Panc1 (cell line): ENCODE measurements around the gene KCNB1. TPM values are rescaled to one million over a fixed set of nuclear protein-coding genes. Genes with fewer than 3 reads are reported as not detected.

ENCODE experiments used
- ATAC-seq: fragments of 200-7000 bp; cut with Tn5 transposase; 2 replicates; pipeline ENCODE4 v1.9.1; 2020; ENCODE audit warnings: mild to moderate bottlenecking, moderate library complexity
- BruUV-seq: library from RNA; stranded (reverse); fragments of 400-500 nt; replicated peaks from 2 replicates; lab custom pipeline; 2021; lab: Mats Ljungman, UMichigan
- CTCF ChIA-PET: fragments of 300-600 bp; sonication (Branson Sonifier 250); formaldehyde crosslinking; loops from one replicate; lab custom pipeline; 2022; ENCODE audit warnings: antibody characterized with exemption; lab: Charles Lee
- POLR2A ChIA-PET: fragments of 300-600 bp; sonication (Branson Sonifier 250); formaldehyde crosslinking; loops from one replicate; lab custom pipeline; 2022; ENCODE audit warnings: antibody characterized with exemption; lab: Charles Lee
- DNase-seq: peaks from one replicate; pipeline ENCODE4 v3.0.0-alpha.2; 2010; ENCODE audit warnings: low read depth, low spot score
- H3K27ac ChIP-seq: 2 replicates; pipeline ENCODE4 v1.5.1; 2011; ENCODE audit warnings: mild to moderate bottlenecking, low read length, inconsistent platforms
- H3K27me3 ChIP-seq: fragments of 200-500 bp; sonication (Bioruptor generic); 2 replicates; pipeline ENCODE4 v1.6.0; 2014; ENCODE audit warnings: low read length, inconsistent platforms; ENCODE audit not compliant: control insufficient read depth, insufficient read depth
- H3K36me3 ChIP-seq: fragments of 200-500 bp; sonication (Bioruptor generic); 2 replicates; pipeline ENCODE4 v1.5.1; 2014; ENCODE audit warnings: inconsistent platforms, mild to moderate bottlenecking, low read length, moderate library complexity; ENCODE audit not compliant: control insufficient read depth, insufficient read depth
- H3K4me1 ChIP-seq: 2 replicates; pipeline ENCODE4 v1.5.1; 2011; ENCODE audit warnings: inconsistent platforms, mild to moderate bottlenecking, low read length, moderate library complexity; ENCODE audit not compliant: control insufficient read depth, insufficient read depth
- H3K4me3 ChIP-seq, 2 experiments: 2 replicates each; pipeline ENCODE4 v1.5.1; 2011 to 2012; ENCODE audit warnings: low read depth in 2 of 2, low read length in 2 of 2, mild to moderate bottlenecking in 2 of 2, inconsistent platforms in 1 of 2, moderate library complexity in 1 of 2
- H3K9me3 ChIP-seq: fragments of 200-500 bp; sonication (Bioruptor generic); 2 replicates; pipeline ENCODE4 v1.5.1; 2014; ENCODE audit warnings: low read depth, mild to moderate bottlenecking, inconsistent platforms, low read length, moderate library complexity; ENCODE audit not compliant: control insufficient read depth, insufficient read depth
- POLR2AphosphoS5 ChIP-seq: IDR thresholded peaks from 2 replicates; pipeline ENCODE4 v1.6.1; 2012; ENCODE audit warnings: mild to moderate bottlenecking, low read depth, low read length, moderate library complexity
- SIN3A ChIP-seq: IDR thresholded peaks from 2 replicates; pipeline ENCODE4 v1.6.1; 2012; ENCODE audit warnings: low read depth, mild to moderate bottlenecking, low read length, moderate library complexity, borderline replicate concordance; ENCODE audit not compliant: insufficient read depth
- TCF7L2 ChIP-seq: IDR thresholded peaks from 2 replicates; pipeline ENCODE4 v1.6.1; 2011; ENCODE audit warnings: mild to moderate bottlenecking, low read depth, low read length, inconsistent platforms
- in situ Hi-C: cut with HindIII; loops from 2 replicates; pipeline ENCODE4 v1.10.0; 2016; ENCODE audit warnings: low sequenced_read_pairs, low pct_unique_long_range_greater_than_20kb
- intact Hi-C: fragments of 100-400 bp; cut with micrococcal nuclease; formaldehyde crosslinking; loops from one replicate; pipeline ENCODE4 v1.10.0; 2022; ENCODE audit not compliant: unreplicated experiment
- total RNA-seq: library from RNA; stranded (reverse); gene quantifications from one replicate; pipeline ENCODE4 v1.2.1, GENCODE V29; 2021; ENCODE audit not compliant: unreplicated experiment
- TF ChIP-seq, protein P1 (sequence below): fragments of 450-650 bp; IDR thresholded peaks from 2 replicates; pipeline ENCODE4 v1.5.1; 2017; ENCODE audit warnings: mild to moderate bottlenecking
- TF ChIP-seq, protein P2 (sequence below), 2 experiments: IDR thresholded peaks; 2 replicates each; pipeline ENCODE4 v1.6.1; 2011 to 2012; ENCODE audit warnings: low read depth in 2 of 2, control low read depth in 1 of 2, low read length in 1 of 2, mild to moderate bottlenecking in 1 of 2, moderate library complexity in 1 of 2; ENCODE audit not compliant: insufficient read depth in 1 of 2

The KCNB1 gene
- total RNA-seq, 1 experiment from 2014 or later = 11.1 TPM

DNA sequence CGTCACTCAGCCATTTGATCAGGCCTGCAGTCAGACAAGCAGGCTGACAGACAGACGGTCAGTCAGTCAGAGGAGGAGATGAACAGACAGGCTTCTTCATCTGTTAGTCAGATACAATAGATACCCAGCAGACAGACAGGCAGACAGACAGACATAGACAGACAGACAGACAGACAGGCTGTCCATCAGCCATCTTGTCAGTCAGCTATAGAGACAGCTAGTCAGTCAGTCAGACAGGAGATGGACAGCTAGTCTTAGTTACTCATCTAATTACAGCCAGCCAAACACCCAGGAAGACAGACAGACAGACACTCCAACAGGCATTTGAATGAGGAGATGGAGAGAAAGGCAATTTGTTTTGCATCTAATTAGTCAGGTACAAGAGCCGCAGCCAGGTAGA lies 36.4 kb downstream of the KCNB1 start:
- in situ Hi-C loops (no loop called here), intact Hi-C loops (no loop called here)
- DNase-seq = no peak
- Histone ChIP-seq H3K9me3 (no peaks in the 10 kb centered on the region), H3K27ac (no peak overlapping the region), H3K36me3 (no peaks in the 10 kb centered on the region), H3K27me3 (no peaks in the 10 kb centered on the region), H3K4me3 (no peak overlapping the region), H3K4me1 (peaks cover 1% of the 10 kb centered on the region; the same call in 1 of the 2 replicates)
- ChIA-PET CTCF (no interaction called here), POLR2A (no interaction called here)
- no peak for TF ChIP-seq SIN3A
- TF ChIP-seq, protein P1, sequence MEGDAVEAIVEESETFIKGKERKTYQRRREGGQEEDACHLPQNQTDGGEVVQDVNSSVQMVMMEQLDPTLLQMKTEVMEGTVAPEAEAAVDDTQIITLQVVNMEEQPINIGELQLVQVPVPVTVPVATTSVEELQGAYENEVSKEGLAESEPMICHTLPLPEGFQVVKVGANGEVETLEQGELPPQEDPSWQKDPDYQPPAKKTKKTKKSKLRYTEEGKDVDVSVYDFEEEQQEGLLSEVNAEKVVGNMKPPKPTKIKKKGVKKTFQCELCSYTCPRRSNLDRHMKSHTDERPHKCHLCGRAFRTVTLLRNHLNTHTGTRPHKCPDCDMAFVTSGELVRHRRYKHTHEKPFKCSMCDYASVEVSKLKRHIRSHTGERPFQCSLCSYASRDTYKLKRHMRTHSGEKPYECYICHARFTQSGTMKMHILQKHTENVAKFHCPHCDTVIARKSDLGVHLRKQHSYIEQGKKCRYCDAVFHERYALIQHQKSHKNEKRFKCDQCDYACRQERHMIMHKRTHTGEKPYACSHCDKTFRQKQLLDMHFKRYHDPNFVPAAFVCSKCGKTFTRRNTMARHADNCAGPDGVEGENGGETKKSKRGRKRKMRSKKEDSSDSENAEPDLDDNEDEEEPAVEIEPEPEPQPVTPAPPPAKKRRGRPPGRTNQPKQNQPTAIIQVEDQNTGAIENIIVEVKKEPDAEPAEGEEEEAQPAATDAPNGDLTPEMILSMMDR = no peak
- no peak for TF ChIP-seq POLR2AphosphoS5
- TF ChIP-seq, protein P2, sequence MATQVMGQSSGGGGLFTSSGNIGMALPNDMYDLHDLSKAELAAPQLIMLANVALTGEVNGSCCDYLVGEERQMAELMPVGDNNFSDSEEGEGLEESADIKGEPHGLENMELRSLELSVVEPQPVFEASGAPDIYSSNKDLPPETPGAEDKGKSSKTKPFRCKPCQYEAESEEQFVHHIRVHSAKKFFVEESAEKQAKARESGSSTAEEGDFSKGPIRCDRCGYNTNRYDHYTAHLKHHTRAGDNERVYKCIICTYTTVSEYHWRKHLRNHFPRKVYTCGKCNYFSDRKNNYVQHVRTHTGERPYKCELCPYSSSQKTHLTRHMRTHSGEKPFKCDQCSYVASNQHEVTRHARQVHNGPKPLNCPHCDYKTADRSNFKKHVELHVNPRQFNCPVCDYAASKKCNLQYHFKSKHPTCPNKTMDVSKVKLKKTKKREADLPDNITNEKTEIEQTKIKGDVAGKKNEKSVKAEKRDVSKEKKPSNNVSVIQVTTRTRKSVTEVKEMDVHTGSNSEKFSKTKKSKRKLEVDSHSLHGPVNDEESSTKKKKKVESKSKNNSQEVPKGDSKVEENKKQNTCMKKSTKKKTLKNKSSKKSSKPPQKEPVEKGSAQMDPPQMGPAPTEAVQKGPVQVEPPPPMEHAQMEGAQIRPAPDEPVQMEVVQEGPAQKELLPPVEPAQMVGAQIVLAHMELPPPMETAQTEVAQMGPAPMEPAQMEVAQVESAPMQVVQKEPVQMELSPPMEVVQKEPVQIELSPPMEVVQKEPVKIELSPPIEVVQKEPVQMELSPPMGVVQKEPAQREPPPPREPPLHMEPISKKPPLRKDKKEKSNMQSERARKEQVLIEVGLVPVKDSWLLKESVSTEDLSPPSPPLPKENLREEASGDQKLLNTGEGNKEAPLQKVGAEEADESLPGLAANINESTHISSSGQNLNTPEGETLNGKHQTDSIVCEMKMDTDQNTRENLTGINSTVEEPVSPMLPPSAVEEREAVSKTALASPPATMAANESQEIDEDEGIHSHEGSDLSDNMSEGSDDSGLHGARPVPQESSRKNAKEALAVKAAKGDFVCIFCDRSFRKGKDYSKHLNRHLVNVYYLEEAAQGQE (IDR thresholded peaks at IDR 0.05; ENCODE audit: insufficient read depth in 1 of 2, low read depth in 2 of 2, low read length in 1 of 2) = no peak
- no peak for TF ChIP-seq TCF7L2
- ATAC-seq = no peak
- no TSS peak for BruUV-seq

DNA sequence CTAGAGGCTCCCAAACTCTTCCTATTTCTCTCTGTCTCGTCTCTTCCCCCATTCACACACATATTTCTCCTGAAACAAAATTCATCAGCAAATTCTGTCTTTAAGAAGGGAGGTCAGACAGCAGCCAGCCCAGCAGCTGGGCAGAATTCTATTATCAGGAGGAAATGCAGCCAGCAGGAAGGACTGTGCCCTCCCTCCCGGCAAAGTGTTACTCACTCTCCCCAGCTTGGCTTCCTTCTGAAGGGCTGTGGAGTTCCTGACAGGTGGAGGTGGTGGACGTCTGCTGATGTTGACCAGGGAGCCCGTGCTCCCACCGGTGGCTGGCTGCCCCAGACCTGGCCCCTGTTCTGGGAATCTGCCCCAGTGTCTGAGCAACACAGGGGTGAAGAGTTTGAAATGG lies 37.3 kb downstream of the KCNB1 start:
- POLR2A ChIA-PET = no interaction called here
- Histone ChIP-seq H3K4me3 (no peak overlapping the region), H3K9me3 (no peaks in the 10 kb centered on the region), H3K27me3 (no peaks in the 10 kb centered on the region), H3K4me1 (no peaks in the 10 kb centered on the region; the same call in 1 of the 2 replicates), H3K36me3 (no peaks in the 10 kb centered on the region), H3K27ac (peak overlapping the region; percentile 17; the same call in 1 of the 2 replicates)
- intact Hi-C loops (no loop called here), in situ Hi-C loops (no loop called here)
- TF ChIP-seq POLR2AphosphoS5 (no peak), TCF7L2 (no peak), SIN3A (no peak)
- TF ChIP-seq, protein P1 = no peak
- TF ChIP-seq, protein P2 (IDR thresholded peaks at IDR 0.05; ENCODE audit: insufficient read depth in 1 of 2, low read depth in 2 of 2, low read length in 1 of 2) = no peak
- ATAC-seq = no peak
- CTCF ChIA-PET = no interaction called here
- DNase-seq = no peak
- BruUV-seq = no TSS peak
